Measurements from ENCODE around the gene THBS3. TPM values are rescaled to one million over a fixed set of nuclear protein-coding genes. Genes with fewer than 3 reads are reported as not detected.
"Not testable (repeated sequence)": the region's sequence is repeated elsewhere in the genome, so short reads cannot be mapped to it uniquely, and the experiment has no call there.

THBS3 gene
- total RNA-seq, 1 experiment from 2014 or later = 35.9 TPM

DNA sequence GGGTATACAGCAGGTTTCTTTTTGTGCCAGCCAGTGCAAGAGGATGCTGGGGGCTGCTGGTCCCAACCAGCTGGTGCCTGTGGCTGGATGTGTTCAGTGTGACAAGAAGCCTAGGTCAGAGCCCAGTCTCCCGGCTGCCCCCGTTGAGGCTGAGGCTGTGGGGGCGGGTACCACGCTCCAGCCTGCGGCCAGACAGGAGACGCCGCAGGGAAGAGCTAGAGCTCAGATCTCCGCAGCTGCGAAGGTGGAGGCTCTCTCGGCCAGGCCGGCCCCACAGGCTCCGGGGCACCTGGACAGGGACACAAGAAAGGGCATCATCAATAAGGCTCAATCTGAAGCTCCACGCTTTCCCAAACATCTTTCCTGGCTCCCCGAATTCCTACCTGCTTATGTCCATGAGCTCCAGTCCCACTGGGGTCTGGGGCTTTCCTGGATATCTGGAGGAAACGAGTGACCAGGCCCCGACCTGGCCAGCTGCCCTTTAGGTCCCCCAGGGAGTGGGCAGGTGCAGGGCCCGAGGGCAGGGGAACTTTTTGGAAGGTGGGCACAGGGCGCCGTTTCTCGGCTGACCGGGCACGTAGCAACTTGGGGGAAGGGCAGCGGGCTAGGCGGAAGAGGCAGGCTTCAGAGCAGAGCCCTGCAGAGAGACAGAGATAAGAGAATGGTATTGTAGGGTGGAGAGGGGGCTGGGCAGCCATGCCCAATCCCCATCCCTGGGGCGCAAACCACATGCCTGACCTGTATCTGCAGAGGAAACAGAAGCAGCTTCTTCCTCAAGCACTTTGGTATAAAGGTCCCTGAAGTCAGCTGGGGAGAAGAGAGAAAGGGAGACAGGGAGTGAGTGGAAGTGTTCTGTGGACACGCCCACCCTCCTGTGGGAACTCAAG is 40.2 kb upstream of the THBS3 start:
- no TSS peak for BruUV-seq (replicated peaks)
- Histone ChIP-seq H3K36me3 (ENCODE audit: control insufficient read depth, insufficient read depth, low read length) (no peaks in the 10 kb centered on the region), H3K27me3 (ENCODE audit: control insufficient read depth, insufficient read depth, low read length) (no peaks in the 10 kb centered on the region), H3K27ac (ENCODE audit: low read length) (no peak overlapping the region), H3K9me3 (ENCODE audit: control insufficient read depth, insufficient read depth, low read depth, low read length) (no peaks in the 10 kb centered on the region), H3K4me3 (ENCODE audit: low read depth in 2 of 2, low read length in 2 of 2) (no peak overlapping the region), H3K4me1 (ENCODE audit: control insufficient read depth, insufficient read depth, low read length) (peaks cover 16% of the 10 kb centered on the region)
- in situ Hi-C loops (cut with HindIII; ENCODE audit: low pct_unique_long_range_greater_than_20kb, low sequenced_read_pairs) = no loop called here
- no peak for DNase-seq (ENCODE audit: low read depth, low spot score)
- POLR2A ChIA-PET = no interaction called here
- CTCF ChIA-PET = no interaction called here
- intact Hi-C loops (cut with micrococcal nuclease; ENCODE audit: unreplicated experiment) = no loop called here
- TF ChIP-seq, protein P1, sequence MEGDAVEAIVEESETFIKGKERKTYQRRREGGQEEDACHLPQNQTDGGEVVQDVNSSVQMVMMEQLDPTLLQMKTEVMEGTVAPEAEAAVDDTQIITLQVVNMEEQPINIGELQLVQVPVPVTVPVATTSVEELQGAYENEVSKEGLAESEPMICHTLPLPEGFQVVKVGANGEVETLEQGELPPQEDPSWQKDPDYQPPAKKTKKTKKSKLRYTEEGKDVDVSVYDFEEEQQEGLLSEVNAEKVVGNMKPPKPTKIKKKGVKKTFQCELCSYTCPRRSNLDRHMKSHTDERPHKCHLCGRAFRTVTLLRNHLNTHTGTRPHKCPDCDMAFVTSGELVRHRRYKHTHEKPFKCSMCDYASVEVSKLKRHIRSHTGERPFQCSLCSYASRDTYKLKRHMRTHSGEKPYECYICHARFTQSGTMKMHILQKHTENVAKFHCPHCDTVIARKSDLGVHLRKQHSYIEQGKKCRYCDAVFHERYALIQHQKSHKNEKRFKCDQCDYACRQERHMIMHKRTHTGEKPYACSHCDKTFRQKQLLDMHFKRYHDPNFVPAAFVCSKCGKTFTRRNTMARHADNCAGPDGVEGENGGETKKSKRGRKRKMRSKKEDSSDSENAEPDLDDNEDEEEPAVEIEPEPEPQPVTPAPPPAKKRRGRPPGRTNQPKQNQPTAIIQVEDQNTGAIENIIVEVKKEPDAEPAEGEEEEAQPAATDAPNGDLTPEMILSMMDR (IDR thresholded peaks at IDR 0.05) = no peak
- no peak for TF ChIP-seq TCF7L2 (IDR thresholded peaks at IDR 0.05; ENCODE audit: low read depth, low read length)
- TF ChIP-seq SIN3A (IDR thresholded peaks at IDR 0.05; ENCODE audit: borderline replicate concordance, insufficient read depth, low read depth, low read length) = no peak
- TF ChIP-seq POLR2AphosphoS5 (IDR thresholded peaks at IDR 0.05; ENCODE audit: low read depth, low read length) = no peak
- TF ChIP-seq, protein P2, sequence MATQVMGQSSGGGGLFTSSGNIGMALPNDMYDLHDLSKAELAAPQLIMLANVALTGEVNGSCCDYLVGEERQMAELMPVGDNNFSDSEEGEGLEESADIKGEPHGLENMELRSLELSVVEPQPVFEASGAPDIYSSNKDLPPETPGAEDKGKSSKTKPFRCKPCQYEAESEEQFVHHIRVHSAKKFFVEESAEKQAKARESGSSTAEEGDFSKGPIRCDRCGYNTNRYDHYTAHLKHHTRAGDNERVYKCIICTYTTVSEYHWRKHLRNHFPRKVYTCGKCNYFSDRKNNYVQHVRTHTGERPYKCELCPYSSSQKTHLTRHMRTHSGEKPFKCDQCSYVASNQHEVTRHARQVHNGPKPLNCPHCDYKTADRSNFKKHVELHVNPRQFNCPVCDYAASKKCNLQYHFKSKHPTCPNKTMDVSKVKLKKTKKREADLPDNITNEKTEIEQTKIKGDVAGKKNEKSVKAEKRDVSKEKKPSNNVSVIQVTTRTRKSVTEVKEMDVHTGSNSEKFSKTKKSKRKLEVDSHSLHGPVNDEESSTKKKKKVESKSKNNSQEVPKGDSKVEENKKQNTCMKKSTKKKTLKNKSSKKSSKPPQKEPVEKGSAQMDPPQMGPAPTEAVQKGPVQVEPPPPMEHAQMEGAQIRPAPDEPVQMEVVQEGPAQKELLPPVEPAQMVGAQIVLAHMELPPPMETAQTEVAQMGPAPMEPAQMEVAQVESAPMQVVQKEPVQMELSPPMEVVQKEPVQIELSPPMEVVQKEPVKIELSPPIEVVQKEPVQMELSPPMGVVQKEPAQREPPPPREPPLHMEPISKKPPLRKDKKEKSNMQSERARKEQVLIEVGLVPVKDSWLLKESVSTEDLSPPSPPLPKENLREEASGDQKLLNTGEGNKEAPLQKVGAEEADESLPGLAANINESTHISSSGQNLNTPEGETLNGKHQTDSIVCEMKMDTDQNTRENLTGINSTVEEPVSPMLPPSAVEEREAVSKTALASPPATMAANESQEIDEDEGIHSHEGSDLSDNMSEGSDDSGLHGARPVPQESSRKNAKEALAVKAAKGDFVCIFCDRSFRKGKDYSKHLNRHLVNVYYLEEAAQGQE (IDR thresholded peaks at IDR 0.05; ENCODE audit: insufficient read depth in 1 of 2, low read depth in 2 of 2, low read length in 1 of 2) = no peak
- ATAC-seq = no peak

DNA sequence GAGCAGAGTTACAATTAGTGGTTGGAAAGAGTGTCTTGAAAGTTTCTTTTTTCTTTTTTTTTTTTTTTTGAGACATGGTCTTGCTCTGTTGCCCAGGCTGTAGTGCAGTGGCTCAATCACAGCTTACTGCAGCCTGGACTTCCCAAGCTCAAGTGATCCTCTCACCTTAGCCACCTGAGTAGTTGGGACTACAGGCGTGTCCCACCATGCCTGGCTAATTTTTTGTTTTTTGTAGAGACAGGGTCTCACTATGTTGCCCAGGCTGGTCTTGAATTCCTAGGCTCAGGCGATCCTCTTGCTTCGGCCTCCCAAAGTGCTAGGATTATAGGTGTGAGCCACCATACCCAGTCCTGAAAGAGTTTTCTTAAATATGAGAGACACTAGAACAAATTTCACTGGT is 39.1 kb upstream of the THBS3 start:
- POLR2A ChIA-PET = interaction anchor here (0.6 kb wide), 1 partner anchor 51 kb away, joined by 6 read pairs; no protein-coding TSS in a partner anchor
- H3K4me3 ChIP-seq (ENCODE audit: low read depth in 2 of 2, low read length in 2 of 2); in situ Hi-C loops (cut with HindIII; ENCODE audit: low pct_unique_long_range_greater_than_20kb, low sequenced_read_pairs); CTCF ChIA-PET; H3K36me3 ChIP-seq (ENCODE audit: control insufficient read depth, insufficient read depth, low read length); ATAC-seq; H3K9me3 ChIP-seq (ENCODE audit: control insufficient read depth, insufficient read depth, low read depth, low read length); intact Hi-C loops (cut with micrococcal nuclease; ENCODE audit: unreplicated experiment); H3K27me3 ChIP-seq (ENCODE audit: control insufficient read depth, insufficient read depth, low read length); BruUV-seq (replicated peaks); DNase-seq (ENCODE audit: low read depth, low spot score); H3K27ac ChIP-seq (ENCODE audit: low read length): not testable (repeated sequence)
- peaks cover 21% of the 10 kb centered on the region for H3K4me1 ChIP-seq (ENCODE audit: control insufficient read depth, insufficient read depth, low read length)

DNA sequence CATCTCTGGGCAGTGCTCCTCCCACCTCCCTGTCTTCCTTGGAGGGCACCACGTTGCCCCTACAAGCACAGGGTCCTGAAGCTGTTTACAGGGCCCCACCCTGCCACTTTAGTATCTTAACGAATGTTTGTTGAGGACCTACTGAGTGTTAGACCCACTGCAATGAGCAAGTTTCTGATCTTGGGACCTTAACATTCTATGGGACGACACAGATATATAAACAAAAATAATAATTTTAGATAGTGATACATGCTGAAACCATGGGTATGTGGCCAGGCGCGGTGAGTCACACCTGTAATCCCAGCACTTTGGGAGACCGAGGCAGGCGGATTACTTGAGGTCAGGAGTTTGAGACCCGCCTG is 37.4 kb upstream of the THBS3 start:
- intact Hi-C loops (cut with micrococcal nuclease; ENCODE audit: unreplicated experiment) = no loop called here
- in situ Hi-C loops (cut with HindIII; ENCODE audit: low pct_unique_long_range_greater_than_20kb, low sequenced_read_pairs) = no loop called here
- no TSS peak for BruUV-seq (replicated peaks)

More for the DNA sequence above, 37.4 kb upstream of the THBS3 start:
- H3K27ac ChIP-seq (ENCODE audit: low read length) = peak overlapping the region; percentile 95
- TF ChIP-seq TCF7L2 (IDR thresholded peaks at IDR 0.05; ENCODE audit: low read depth, low read length) (no peak), POLR2AphosphoS5 (IDR thresholded peaks at IDR 0.05; ENCODE audit: low read depth, low read length) (no peak), SIN3A (IDR thresholded peaks at IDR 0.05; ENCODE audit: borderline replicate concordance, insufficient read depth, low read depth, low read length) (no peak)
- TF ChIP-seq, protein P2 (IDR thresholded peaks at IDR 0.05; ENCODE audit: insufficient read depth in 1 of 2, low read depth in 2 of 2, low read length in 1 of 2) = no peak
- TF ChIP-seq, protein P1 (IDR thresholded peaks at IDR 0.05) = no peak
- H3K36me3 ChIP-seq (ENCODE audit: control insufficient read depth, insufficient read depth, low read length) = no peaks in the 10 kb centered on the region
- CTCF ChIA-PET = interaction anchor here (1.2 kb wide), 1 partner anchor 8 kb away, joined by 3 read pairs; no protein-coding TSS in a partner anchor
- ATAC-seq (no peak), DNase-seq (ENCODE audit: low read depth, low spot score) (no peak)
- H3K9me3 ChIP-seq (ENCODE audit: control insufficient read depth, insufficient read depth, low read depth, low read length) = no peaks in the 10 kb centered on the region
- H3K4me1 ChIP-seq (ENCODE audit: control insufficient read depth, insufficient read depth, low read length) = peaks cover 24% of the 10 kb centered on the region
- no peaks in the 10 kb centered on the region for H3K27me3 ChIP-seq (ENCODE audit: control insufficient read depth, insufficient read depth, low read length)
- peak overlapping the region; percentile 60 to 85 for H3K4me3 ChIP-seq (ENCODE audit: low read depth in 2 of 2, low read length in 2 of 2)
- POLR2A ChIA-PET = interaction anchor here (0.7 kb wide), 1 partner anchor 35 kb away, joined by 6 read pairs; no protein-coding TSS in a partner anchor
